Endothelial cell (in vitro differentiated cells): ENCODE data around the gene NIT1. TPM values are rescaled to one million over a fixed set of nuclear protein-coding genes. Genes with fewer than 3 reads are reported as not detected.

Experiments
- DNase-seq: peaks from one replicate; pipeline ENCODE4 v3.0.0; 2021; ENCODE audit warnings: low spot score
- H3K27ac Mint-ChIP-seq: one replicate; pipeline ENCODE4 v1.8.0; 2021; ENCODE audit warnings: mixed read lengths, inconsistent platforms; ENCODE audit not compliant: unreplicated experiment
- H3K27me3 Mint-ChIP-seq: one replicate; pipeline ENCODE4 v1.8.0; 2021; ENCODE audit warnings: mild to moderate bottlenecking, moderate library complexity, mixed read lengths, inconsistent platforms; ENCODE audit not compliant: unreplicated experiment
- H3K36me3 Mint-ChIP-seq: one replicate; pipeline ENCODE4 v1.8.0; 2021; ENCODE audit warnings: mild to moderate bottlenecking, low read depth, mixed read lengths, inconsistent platforms; ENCODE audit not compliant: unreplicated experiment
- H3K4me1 Mint-ChIP-seq: one replicate; pipeline ENCODE4 v1.8.0; 2021; ENCODE audit warnings: mild to moderate bottlenecking, mixed read lengths, inconsistent platforms; ENCODE audit not compliant: unreplicated experiment
- H3K4me3 Mint-ChIP-seq: one replicate; pipeline ENCODE4 v1.8.0; 2021; ENCODE audit warnings: mild to moderate bottlenecking, mixed read lengths, inconsistent platforms; ENCODE audit not compliant: unreplicated experiment
- H3K9me3 Mint-ChIP-seq: one replicate; pipeline ENCODE4 v1.8.0; 2021; ENCODE audit warnings: mixed read lengths, inconsistent platforms; ENCODE audit not compliant: unreplicated experiment
- CTCF ChIP-seq: fragments of 200-600 bp; sonication (generic); IDR thresholded peaks from one replicate; pipeline ENCODE4 v1.5.0; 2021; ENCODE audit warnings: antibody characterized with exemption; ENCODE audit not compliant: unreplicated experiment
- total RNA-seq: library from RNA; stranded (reverse); fragmentation: NEBNext Ultra II Directional; extraction: Animal tissue kit (Norgen Biotek cat#: 25700); gene quantifications from one replicate; pipeline ENCODE4 v1.2.1, GENCODE V29; 2021; ENCODE audit not compliant: unreplicated experiment

Gene NIT1
- total RNA-seq, 1 donor from 2014 or later: 20.5 TPM

GRCh38 chr1:161106431-161106830 is 11.5 kb upstream of the NIT1 start:
- no peak for TF ChIP-seq CTCF
- H3K4me3 Mint-ChIP-seq: no peak overlapping the region

GRCh38 chr1:161111117-161111516 is 6.8 kb upstream of the NIT1 start:
- no peak overlapping the region for H3K4me3 Mint-ChIP-seq
- no peak for TF ChIP-seq CTCF
- no peaks in the 10 kb centered on the region for H3K9me3 Mint-ChIP-seq
- no peak overlapping the region for H3K27ac Mint-ChIP-seq
- no peaks in the 10 kb centered on the region for H3K36me3 Mint-ChIP-seq
- peaks cover 1% of the 10 kb centered on the region for H3K27me3 Mint-ChIP-seq
- no peak for DNase-seq
- peaks cover 20% of the 10 kb centered on the region for H3K4me1 Mint-ChIP-seq

More at GRCh38 chr1:161106431-161106830, 11.5 kb upstream of the NIT1 start:
- no peak for DNase-seq
- Mint-ChIP-seq H3K27me3 (peaks cover 1% of the 10 kb centered on the region), H3K9me3 (no peaks in the 10 kb centered on the region), H3K4me1 (peaks cover under 1% of the 10 kb centered on the region), H3K36me3 (peaks cover 5% of the 10 kb centered on the region), H3K27ac (no peak overlapping the region)

- no peak for TF ChIP-seq CTCF
- H3K4me3 Mint-ChIP-seq: no peak overlapping the region
- H3K36me3 Mint-ChIP-seq: no peaks in the 10 kb centered on the region
- no peak overlapping the region for H3K27ac Mint-ChIP-seq
- peaks cover 23% of the 10 kb centered on the region for H3K4me1 Mint-ChIP-seq
- no peak for DNase-seq
- peaks cover 3% of the 10 kb centered on the region for H3K27me3 Mint-ChIP-seq
- no peaks in the 10 kb centered on the region for H3K9me3 Mint-ChIP-seq
Observed at GRCh38 chr1:161111527-161111926, 6.4 kb upstream of the NIT1 start.

- DNase-seq: no peak
- peak overlapping the region; percentile 4 for H3K27ac Mint-ChIP-seq
- H3K4me1 Mint-ChIP-seq: peaks cover 34% of the 10 kb centered on the region
- peaks cover 6% of the 10 kb centered on the region for H3K27me3 Mint-ChIP-seq
- no peak for TF ChIP-seq CTCF
- no peaks in the 10 kb centered on the region for H3K9me3 Mint-ChIP-seq
- no peaks in the 10 kb centered on the region for H3K36me3 Mint-ChIP-seq
- H3K4me3 Mint-ChIP-seq: no peak overlapping the region
Observed at GRCh38 chr1:161113915-161114314, 4.0 kb upstream of the NIT1 start.

- Mint-ChIP-seq H3K4me3 (no peak overlapping the region), H3K36me3 (peaks cover 1% of the 10 kb centered on the region), H3K9me3 (no peaks in the 10 kb centered on the region), H3K27ac (no peak overlapping the region), H3K4me1 (peaks cover 40% of the 10 kb centered on the region), H3K27me3 (peaks cover 8% of the 10 kb centered on the region)
- DNase-seq: no peak
- TF ChIP-seq CTCF: no peak
Observed at GRCh38 chr1:161114556-161114955, 3.3 kb upstream of the NIT1 start.
